KMS-11 (cell line): ENCODE results near the gene LRRC47.

Source experiments
- H2AFZ ChIP-seq: fragments of 200-600 bp; sonication (generic); 2 replicates; pipeline ENCODE4 v1.6.1; 2016; ENCODE audit warnings: antibody characterized with exemption, mixed run types, low read depth
- H3K27ac ChIP-seq: fragments of 200-600 bp; sonication (generic); 2 replicates; pipeline ENCODE4 v1.6.1; 2016; ENCODE audit warnings: mild to moderate bottlenecking, mixed run types
- H3K27me3 ChIP-seq: fragments of 200-600 bp; sonication (generic); 2 replicates; pipeline ENCODE4 v1.6.1; 2017; ENCODE audit warnings: mild to moderate bottlenecking, low read depth, mixed run types, moderate library complexity; ENCODE audit not compliant: insufficient read depth
- H3K36me3 ChIP-seq: fragments of 200-600 bp; sonication (generic); 2 replicates; pipeline ENCODE4 v1.6.1; 2017; ENCODE audit warnings: mild to moderate bottlenecking, mixed run types; ENCODE audit not compliant: insufficient read depth
- H3K4me1 ChIP-seq: fragments of 200-600 bp; sonication (generic); 2 replicates; pipeline ENCODE4 v1.6.1; 2016; ENCODE audit warnings: mild to moderate bottlenecking, low read depth, mixed run types; ENCODE audit not compliant: poor library complexity, severe bottlenecking
- H3K4me2 ChIP-seq: fragments of 200-600 bp; sonication (generic); 2 replicates; pipeline ENCODE4 v1.7.0; 2016; ENCODE audit warnings: mild to moderate bottlenecking, mixed run types
- H3K4me3 ChIP-seq: fragments of 200-600 bp; sonication (generic); IDR thresholded peaks from 2 replicates; pipeline ENCODE4 v1.6.1; 2017; ENCODE audit warnings: low read depth, low read length, mixed read lengths; ENCODE audit not compliant: insufficient read depth
- H3K79me2 ChIP-seq: fragments of 200-600 bp; sonication (generic); 2 replicates; pipeline ENCODE4 v1.6.1; 2016; ENCODE audit warnings: low read depth, mixed run types; ENCODE audit not compliant: insufficient read depth
- H3K9ac ChIP-seq: fragments of 200-600 bp; sonication (generic); 2 replicates; pipeline ENCODE4 v1.6.1; 2016; ENCODE audit warnings: mild to moderate bottlenecking, mixed run types
- H4K20me1 ChIP-seq: fragments of 200-600 bp; sonication (generic); 2 replicates; pipeline ENCODE4 v1.6.1; 2016; ENCODE audit warnings: mild to moderate bottlenecking, mixed run types; ENCODE audit not compliant: insufficient read depth
- TF ChIP-seq, protein P1 (sequence below): fragments of 200-600 bp; sonication (generic); conservative IDR thresholded peaks from 2 replicates; pipeline ENCODE4 v1.6.1; 2017; ENCODE audit warnings: low read depth, mild to moderate bottlenecking, antibody characterized with exemption, low read length, moderate library complexity, mixed read lengths

The LRRC47 gene

GRCh38 chr1:3819771-3820200 is 23.5 kb upstream of the LRRC47 start:
- H3K27me3 ChIP-seq: no peaks in the 10 kb centered on the region
- no peak overlapping the region for H3K4me2 ChIP-seq
- no peaks in the 10 kb centered on the region for H3K36me3 ChIP-seq
- H2AFZ ChIP-seq: no peak overlapping the region
- no peaks in the 10 kb centered on the region for H3K4me1 ChIP-seq
- no peaks in the 10 kb centered on the region for H4K20me1 ChIP-seq
- H3K4me3 ChIP-seq: no peak overlapping the region
- H3K79me2 ChIP-seq: no peaks in the 10 kb centered on the region
- TF ChIP-seq, protein P1, sequence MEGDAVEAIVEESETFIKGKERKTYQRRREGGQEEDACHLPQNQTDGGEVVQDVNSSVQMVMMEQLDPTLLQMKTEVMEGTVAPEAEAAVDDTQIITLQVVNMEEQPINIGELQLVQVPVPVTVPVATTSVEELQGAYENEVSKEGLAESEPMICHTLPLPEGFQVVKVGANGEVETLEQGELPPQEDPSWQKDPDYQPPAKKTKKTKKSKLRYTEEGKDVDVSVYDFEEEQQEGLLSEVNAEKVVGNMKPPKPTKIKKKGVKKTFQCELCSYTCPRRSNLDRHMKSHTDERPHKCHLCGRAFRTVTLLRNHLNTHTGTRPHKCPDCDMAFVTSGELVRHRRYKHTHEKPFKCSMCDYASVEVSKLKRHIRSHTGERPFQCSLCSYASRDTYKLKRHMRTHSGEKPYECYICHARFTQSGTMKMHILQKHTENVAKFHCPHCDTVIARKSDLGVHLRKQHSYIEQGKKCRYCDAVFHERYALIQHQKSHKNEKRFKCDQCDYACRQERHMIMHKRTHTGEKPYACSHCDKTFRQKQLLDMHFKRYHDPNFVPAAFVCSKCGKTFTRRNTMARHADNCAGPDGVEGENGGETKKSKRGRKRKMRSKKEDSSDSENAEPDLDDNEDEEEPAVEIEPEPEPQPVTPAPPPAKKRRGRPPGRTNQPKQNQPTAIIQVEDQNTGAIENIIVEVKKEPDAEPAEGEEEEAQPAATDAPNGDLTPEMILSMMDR: no peak
- H3K27ac ChIP-seq: no peak overlapping the region
- no peak overlapping the region for H3K9ac ChIP-seq

DNA sequence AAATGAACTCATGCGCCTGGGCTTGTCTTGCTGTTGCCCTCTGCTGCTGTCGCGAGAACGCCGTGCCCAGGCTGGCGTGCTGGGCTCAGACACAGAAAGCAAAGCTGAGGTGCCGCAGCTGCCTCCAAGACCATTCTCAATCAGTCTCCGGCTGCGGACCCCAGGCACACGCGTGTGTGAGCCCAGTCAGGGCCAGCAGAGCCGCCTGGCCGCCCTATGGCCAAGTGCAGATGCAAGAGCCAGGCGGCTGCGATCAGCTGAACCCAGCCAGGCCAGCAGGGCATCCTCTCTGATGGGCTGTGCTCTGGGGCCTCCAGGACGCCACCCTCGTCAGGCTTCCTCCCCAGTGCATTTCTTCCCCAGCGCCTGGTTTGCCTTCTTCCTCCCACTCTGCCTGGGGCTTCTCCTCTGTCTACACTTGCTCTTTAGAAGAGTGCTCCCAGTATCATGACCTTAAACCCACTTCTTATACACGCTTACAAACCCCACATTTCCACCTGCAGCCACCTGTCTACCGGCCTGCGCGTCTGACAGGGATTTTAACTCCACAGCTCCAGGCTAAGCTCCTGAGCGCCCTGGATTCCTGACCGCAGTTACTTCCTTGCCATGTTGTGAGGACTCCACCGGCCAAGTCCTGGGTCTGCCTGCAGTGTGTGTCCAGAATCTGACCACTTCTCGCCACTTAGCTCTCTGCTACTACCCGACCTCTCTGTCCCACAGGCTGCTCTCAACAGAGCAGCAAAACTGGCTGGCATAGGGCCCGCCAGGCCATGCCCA is 21.7 kb upstream of the LRRC47 start:
- Histone ChIP-seq H3K79me2 (no peaks in the 10 kb centered on the region), H4K20me1 (no peaks in the 10 kb centered on the region), H3K27me3 (no peaks in the 10 kb centered on the region), H2AFZ (no peak overlapping the region), H3K36me3 (no peaks in the 10 kb centered on the region), H3K9ac (no peak overlapping the region), H3K4me3 (no peak overlapping the region), H3K4me1 (no peaks in the 10 kb centered on the region), H3K27ac (no peak overlapping the region), H3K4me2 (no peak overlapping the region)
- TF ChIP-seq, protein P1: no peak

DNA sequence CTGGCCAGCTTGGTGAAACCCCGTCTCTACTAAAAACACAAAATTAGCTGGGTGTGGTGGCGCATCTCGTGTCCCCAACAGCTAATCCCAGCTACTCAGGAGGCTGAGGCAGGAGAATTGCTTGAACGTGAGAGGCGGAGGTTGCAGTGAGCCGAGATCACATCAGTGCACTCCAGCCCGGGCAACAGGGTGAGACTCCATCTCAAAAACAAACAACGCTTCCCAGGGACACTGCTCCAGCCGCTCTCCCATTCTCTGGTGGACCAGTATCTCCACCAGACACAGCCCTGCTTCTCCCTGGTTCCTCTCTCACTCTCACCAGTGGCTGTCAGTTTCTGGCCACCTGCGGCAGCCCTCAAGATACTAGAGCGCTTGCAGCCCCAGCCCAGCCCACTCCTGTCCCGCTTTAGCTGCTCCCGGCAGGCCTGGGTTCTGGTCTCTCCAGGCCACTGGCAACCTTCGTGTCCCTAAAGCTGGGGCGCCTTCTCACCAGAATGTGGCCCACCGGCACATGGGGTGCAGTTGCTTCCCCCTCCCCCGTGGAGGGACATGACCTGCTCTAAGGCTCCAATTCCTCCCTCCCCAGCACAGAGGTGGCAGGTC is 20.9 kb upstream of the LRRC47 start:
- Histone ChIP-seq H3K27me3 (no peaks in the 10 kb centered on the region), H3K4me1 (no peaks in the 10 kb centered on the region), H2AFZ (no peak overlapping the region), H3K36me3 (no peaks in the 10 kb centered on the region), H3K9ac (no peak overlapping the region), H3K4me2 (no peak overlapping the region), H3K4me3 (no peak overlapping the region), H3K27ac (no peak overlapping the region), H3K79me2 (no peaks in the 10 kb centered on the region), H4K20me1 (no peaks in the 10 kb centered on the region)
- TF ChIP-seq, protein P1: no peak

- H3K4me3 ChIP-seq: no peak overlapping the region
- TF ChIP-seq, protein P1: no peak
- no peaks in the 10 kb centered on the region for H4K20me1 ChIP-seq
- H3K4me1 ChIP-seq: no peaks in the 10 kb centered on the region
- H3K27me3 ChIP-seq: no peaks in the 10 kb centered on the region
- no peak overlapping the region for H3K27ac ChIP-seq
- no peak overlapping the region for H2AFZ ChIP-seq
- no peak overlapping the region for H3K9ac ChIP-seq
- H3K36me3 ChIP-seq: no peaks in the 10 kb centered on the region
- no peaks in the 10 kb centered on the region for H3K79me2 ChIP-seq
- H3K4me2 ChIP-seq: no peak overlapping the region
These were observed 20.2 kb upstream of the LRRC47 start for GRCh38 chr1:3816331-3817137.
